ENCODE data around the gene AP2A1. TPM values are rescaled to one million over a fixed set of nuclear protein-coding genes. Genes with fewer than 3 reads are reported as not detected.

AP2A1 gene
- total RNA-seq, 1 experiment from 2014 or later = 119 TPM

GRCh38 chr19:49833599-49833998 lies 66.8 kb downstream of the AP2A1 start:
- H3K36me3 Mint-ChIP-seq = peaks cover 36% of the 10 kb centered on the region
- H3K4me1 Mint-ChIP-seq = no peaks in the 10 kb centered on the region
- no peaks in the 10 kb centered on the region for H3K9me3 Mint-ChIP-seq
- no peak overlapping the region for H3K27ac Mint-ChIP-seq
- TF ChIP-seq ATF1 (CRISPR knock-in tag; IDR thresholded peaks at IDR 0.05) = no peak
- no peak overlapping the region for H3K4me3 Mint-ChIP-seq
- ChIA-PET POLR2A (no interaction called here), CTCF (no interaction called here)
- DNase-seq (ENCODE audit: low spot score) (no peak), ATAC-seq (no peak)
- H3K27me3 Mint-ChIP-seq (ENCODE audit: low read depth) = no peaks in the 10 kb centered on the region

DNA sequence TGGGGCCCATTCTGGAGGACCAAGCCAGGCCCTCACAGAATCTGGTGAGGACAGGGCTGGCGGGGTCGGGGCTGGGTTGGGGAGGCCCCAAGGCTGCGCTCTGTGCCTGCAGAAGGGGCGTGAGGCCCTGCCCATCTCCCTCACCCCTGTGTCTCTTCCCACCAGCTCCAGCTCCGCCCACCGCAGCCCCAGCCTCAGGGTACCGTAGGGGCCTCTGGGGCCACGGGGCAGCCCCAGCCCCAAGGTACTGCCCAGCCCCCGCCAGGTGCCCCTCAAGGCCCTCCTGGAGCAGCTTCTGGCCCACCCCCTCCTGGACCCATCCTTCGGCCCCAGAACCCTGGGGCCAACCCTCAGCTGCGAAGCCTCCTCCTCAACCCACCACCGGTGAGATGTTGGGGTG lies 68.8 kb downstream of the AP2A1 start:
- no peak for DNase-seq (ENCODE audit: low spot score)
- H3K27me3 Mint-ChIP-seq (ENCODE audit: low read depth) = no peaks in the 10 kb centered on the region
- TF ChIP-seq EMX1 (CRISPR knock-in tag; IDR thresholded peaks at IDR 0.05) (no peak), MLX (CRISPR knock-in tag; IDR thresholded peaks at IDR 0.05) (no peak), USF1 (CRISPR knock-in tag; IDR thresholded peaks at IDR 0.05) (no peak)
- no peak for ATAC-seq
- no peaks in the 10 kb centered on the region for H3K4me1 Mint-ChIP-seq
- ChIA-PET POLR2A (no interaction called here), CTCF (interaction anchor here (0.6 to 1.0 kb wide), 2 partner anchors 64 to 68 kb away, joined by 3 read pairs; partner anchors contain the start of gene AP2A1)
- H3K27ac Mint-ChIP-seq = no peak overlapping the region
- H3K4me3 Mint-ChIP-seq = no peak overlapping the region
- H3K9me3 Mint-ChIP-seq = no peaks in the 10 kb centered on the region
- H3K36me3 Mint-ChIP-seq = peaks cover 53% of the 10 kb centered on the region

DNA sequence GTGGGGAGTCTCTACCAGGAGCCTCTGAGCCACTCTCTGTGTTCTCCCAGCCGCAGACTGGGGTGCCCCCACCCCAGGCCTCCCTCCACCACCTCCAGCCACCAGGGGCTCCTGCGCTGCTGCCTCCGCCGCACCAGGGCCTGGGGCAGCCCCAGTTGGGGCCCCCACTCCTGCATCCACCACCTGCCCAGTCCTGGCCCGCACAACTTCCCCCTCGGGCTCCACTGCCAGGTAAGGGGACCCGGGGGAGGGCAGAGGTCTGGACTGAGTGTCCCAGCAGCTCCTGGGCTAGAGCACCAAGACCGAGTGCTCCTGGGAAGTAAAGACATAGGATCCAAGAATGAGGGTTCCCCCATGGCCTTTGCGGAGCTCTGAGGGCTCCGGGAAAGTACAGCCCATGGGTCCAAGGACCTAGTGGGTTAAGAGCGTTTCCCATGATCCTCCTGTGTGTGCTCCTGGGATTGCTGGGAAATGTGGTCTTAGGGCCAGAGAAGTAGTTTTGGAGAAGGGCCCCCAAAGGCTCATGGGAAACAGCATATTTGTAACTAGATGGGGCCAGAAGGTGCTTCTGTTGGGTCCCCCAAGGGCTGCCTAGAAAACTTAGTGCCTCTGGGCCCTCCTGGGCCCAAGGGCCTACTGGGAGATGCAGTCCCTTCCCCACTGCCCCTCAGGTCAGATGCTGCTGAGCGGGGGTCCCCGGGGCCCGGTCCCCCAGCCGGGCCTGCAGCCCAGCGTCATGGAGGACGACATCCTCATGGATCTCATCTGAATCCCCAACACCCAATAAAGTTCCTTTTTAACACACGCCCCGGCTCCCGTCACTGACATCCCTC lies 69.6 kb downstream of the AP2A1 start:
- no peak for ATAC-seq
- no peak for DNase-seq (ENCODE audit: low spot score)
- peaks cover 55% of the 10 kb centered on the region for H3K36me3 Mint-ChIP-seq
- TF ChIP-seq, protein P1, sequence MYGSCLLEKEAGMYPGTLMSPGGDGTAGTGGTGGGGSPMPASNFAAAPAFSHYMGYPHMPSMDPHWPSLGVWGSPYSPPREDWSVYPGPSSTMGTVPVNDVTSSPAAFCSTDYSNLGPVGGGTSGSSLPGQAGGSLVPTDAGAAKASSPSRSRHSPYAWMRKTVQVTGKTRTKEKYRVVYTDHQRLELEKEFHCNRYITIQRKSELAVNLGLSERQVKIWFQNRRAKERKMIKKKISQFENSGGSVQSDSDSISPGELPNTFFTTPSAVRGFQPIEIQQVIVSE (CRISPR knock-in tag; IDR thresholded peaks at IDR 0.05; ENCODE audit: borderline replicate concordance) = no peak
- TF ChIP-seq ZNF532 (CRISPR knock-in tag; IDR thresholded peaks at IDR 0.05; ENCODE audit: borderline replicate concordance) (no peak), ATF3 (CRISPR knock-in tag; conservative IDR thresholded peaks at IDR 0.05) (no peak), EMX1 (CRISPR knock-in tag; IDR thresholded peaks at IDR 0.05) (no peak), ZNF219 (CRISPR knock-in tag; IDR thresholded peaks at IDR 0.05; ENCODE audit: borderline replicate concordance) (no peak), NFE2L1 (CRISPR knock-in tag; IDR thresholded peaks at IDR 0.05) (no peak), ZNF232 (CRISPR knock-in tag; IDR thresholded peaks at IDR 0.05) (no peak), ZNF396 (CRISPR knock-in tag; IDR thresholded peaks at IDR 0.05; ENCODE audit: borderline replicate concordance) (no peak), ETV6 (CRISPR knock-in tag; IDR thresholded peaks at IDR 0.05) (no peak), MAX (CRISPR knock-in tag; IDR thresholded peaks at IDR 0.05) (no peak), NFYB (CRISPR knock-in tag; conservative IDR thresholded peaks at IDR 0.05; ENCODE audit: low read depth) (no peak), NR1H2 (CRISPR knock-in tag; IDR thresholded peaks at IDR 0.05) (no peak), SMAD4 (CRISPR knock-in tag; IDR thresholded peaks at IDR 0.05) (no peak), ZNF263 (CRISPR knock-in tag; IDR thresholded peaks at IDR 0.05; ENCODE audit: low read depth) (no peak), NR2C2 (CRISPR knock-in tag; IDR thresholded peaks at IDR 0.05) (no peak)
- TF ChIP-seq, protein P2, sequence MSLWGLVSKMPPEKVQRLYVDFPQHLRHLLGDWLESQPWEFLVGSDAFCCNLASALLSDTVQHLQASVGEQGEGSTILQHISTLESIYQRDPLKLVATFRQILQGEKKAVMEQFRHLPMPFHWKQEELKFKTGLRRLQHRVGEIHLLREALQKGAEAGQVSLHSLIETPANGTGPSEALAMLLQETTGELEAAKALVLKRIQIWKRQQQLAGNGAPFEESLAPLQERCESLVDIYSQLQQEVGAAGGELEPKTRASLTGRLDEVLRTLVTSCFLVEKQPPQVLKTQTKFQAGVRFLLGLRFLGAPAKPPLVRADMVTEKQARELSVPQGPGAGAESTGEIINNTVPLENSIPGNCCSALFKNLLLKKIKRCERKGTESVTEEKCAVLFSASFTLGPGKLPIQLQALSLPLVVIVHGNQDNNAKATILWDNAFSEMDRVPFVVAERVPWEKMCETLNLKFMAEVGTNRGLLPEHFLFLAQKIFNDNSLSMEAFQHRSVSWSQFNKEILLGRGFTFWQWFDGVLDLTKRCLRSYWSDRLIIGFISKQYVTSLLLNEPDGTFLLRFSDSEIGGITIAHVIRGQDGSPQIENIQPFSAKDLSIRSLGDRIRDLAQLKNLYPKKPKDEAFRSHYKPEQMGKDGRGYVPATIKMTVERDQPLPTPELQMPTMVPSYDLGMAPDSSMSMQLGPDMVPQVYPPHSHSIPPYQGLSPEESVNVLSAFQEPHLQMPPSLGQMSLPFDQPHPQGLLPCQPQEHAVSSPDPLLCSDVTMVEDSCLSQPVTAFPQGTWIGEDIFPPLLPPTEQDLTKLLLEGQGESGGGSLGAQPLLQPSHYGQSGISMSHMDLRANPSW (CRISPR knock-in tag; conservative IDR thresholded peaks at IDR 0.05; ENCODE audit: low read depth) = no peak
- H3K4me1 Mint-ChIP-seq = no peaks in the 10 kb centered on the region
- H3K27me3 Mint-ChIP-seq (ENCODE audit: low read depth) = no peaks in the 10 kb centered on the region
- no peak overlapping the region for H3K4me3 Mint-ChIP-seq
- CTCF ChIA-PET = interaction anchor here (0.6 to 1.0 kb wide), 2 partner anchors 65 to 69 kb away, joined by 3 read pairs; partner anchors contain the start of gene AP2A1
- no peaks in the 10 kb centered on the region for H3K9me3 Mint-ChIP-seq
- H3K27ac Mint-ChIP-seq = no peak overlapping the region
- POLR2A ChIA-PET = no interaction called here
